Stimulated activated CD8-positive, alpha-beta memory T cell treated with anti-CD3 and anti-CD28 coated beads, Interleukin-4, amount 100 ng/mL, for 48 hours (primary cell): ENCODE data around the gene PECR.
A peak's percentile ranks its signal among the peaks of the same experiment; 100 is the strongest.
"Not testable (repeated sequence)": the region's sequence is repeated elsewhere in the genome, so short reads cannot be mapped to it uniquely, and the experiment has no call there.

Experiments used
- DNase-seq: peaks from one replicate; pipeline ENCODE4 v3.0.0-alpha.2; 2020

The PECR gene

DNA sequence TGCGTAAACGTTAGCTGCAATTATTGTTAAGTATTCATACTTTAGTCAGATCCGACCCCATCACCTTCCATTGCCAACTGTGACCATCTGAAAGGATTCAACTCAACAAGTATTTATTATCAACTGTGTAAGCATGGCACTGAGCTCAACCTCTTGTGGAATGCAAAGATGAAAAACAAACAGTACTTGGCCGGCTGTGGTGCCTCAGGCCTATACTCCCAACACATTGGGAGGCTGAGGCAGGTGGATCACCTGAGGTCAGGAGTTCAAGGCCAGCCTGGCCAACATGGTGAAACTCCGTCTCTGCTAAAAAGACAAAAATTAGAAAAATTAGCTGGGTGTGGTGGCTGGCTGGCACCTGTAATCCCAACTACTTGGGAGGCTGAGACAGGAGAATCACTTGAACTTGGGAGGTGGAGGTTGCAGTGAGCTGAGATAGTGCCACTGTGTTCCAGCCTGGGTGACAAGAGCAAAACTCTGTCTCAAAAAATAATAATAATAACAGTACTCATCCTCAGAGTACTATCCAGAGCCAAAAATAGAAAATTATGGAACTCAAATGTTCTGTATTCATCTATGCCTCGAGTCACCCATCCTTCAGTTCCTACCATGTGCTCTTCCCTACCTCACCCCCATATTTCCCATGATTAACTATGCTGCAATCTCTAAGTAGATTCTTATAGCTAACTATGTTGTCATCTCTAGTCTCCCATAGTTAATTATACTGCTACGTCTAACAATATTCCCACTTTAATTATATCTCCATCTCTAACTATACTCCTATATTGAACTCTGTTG lies 59.6 kb downstream of the PECR start:
- no peak for DNase-seq

- no peak for DNase-seq
Observed at GRCh38 chr2:216018709-216019108, 62.9 kb downstream of the PECR start.

- peak; percentile 47 for DNase-seq
Observed at GRCh38 chr2:216017365-216017764, 64.2 kb downstream of the PECR start.

DNA sequence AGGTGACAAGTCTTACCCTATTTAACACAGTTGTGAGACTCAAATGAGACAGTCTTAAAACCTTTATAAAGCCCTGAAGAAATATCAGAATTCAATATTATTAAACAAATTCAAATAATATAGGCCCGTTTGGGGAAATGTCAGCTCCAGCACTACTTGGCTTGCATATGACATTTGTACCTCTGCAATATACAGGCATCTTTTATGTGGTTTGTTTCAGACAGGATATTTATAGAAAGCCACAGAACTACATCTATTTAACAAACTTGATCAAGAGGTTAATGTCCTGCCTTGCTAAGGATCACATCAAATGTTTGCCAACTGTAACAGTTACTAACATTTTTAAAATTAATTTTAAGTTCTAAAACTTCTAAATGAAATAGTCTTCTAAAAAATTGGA lies 65.0 kb downstream of the PECR start:
- DNase-seq = no peak

DNA sequence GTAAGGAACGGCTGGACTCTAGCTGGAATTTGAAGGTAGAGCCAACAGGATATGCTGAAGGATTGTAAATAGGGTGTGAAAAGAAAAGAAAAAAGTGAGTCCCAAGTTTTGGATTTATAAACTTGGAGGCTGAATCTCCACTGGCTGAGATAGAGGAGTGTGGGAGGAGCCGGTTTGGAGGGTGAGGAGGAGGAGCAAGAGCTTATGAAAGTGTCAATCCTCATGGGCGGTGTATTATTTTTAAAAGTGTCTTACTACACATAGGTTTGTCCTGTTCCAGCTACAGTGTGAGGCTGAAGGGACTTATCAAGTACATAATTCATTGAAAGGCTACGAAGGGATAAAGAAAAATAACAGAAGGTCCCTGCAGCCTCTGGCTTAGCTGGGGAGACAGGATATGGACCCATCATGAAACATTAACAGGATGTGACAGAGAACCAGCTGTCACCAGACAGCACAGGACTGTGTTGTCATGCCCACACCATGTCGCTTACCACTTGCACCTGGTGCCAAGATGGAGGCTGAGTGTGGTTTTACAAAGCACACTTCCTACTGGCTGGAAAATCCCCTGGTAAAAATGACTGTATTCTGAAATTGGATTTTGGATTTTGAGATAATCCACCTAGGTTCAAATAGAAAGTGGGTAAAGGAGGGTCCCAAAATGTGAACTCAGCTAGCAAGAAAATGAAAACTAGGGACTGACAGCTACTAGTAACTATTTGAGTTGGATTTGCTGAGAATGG lies 65.7 kb downstream of the PECR start:
- peak; percentile 61 for DNase-seq

GRCh38 chr2:216014986-216015385 lies 66.6 kb downstream of the PECR start:
- no peak for DNase-seq

DNA sequence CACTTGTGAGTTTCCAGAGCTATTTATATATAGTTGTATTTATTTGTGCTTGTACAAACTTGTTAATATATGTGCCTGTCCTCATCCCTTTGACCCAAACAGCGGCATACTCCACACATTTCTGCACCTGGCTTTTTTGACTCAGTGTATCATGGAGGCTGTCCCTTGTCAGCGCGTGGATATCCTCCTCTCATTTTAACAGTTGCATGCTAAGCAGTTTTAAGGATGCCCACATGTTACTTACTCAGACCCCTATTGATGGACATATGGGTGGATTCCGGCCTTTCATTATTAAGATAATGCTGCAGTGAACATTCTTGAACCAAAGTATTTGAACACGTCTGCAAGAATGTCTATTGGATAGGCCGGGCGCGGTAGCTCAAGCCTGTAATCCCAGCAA lies 67.6 kb downstream of the PECR start:
- no peak for DNase-seq

DNA sequence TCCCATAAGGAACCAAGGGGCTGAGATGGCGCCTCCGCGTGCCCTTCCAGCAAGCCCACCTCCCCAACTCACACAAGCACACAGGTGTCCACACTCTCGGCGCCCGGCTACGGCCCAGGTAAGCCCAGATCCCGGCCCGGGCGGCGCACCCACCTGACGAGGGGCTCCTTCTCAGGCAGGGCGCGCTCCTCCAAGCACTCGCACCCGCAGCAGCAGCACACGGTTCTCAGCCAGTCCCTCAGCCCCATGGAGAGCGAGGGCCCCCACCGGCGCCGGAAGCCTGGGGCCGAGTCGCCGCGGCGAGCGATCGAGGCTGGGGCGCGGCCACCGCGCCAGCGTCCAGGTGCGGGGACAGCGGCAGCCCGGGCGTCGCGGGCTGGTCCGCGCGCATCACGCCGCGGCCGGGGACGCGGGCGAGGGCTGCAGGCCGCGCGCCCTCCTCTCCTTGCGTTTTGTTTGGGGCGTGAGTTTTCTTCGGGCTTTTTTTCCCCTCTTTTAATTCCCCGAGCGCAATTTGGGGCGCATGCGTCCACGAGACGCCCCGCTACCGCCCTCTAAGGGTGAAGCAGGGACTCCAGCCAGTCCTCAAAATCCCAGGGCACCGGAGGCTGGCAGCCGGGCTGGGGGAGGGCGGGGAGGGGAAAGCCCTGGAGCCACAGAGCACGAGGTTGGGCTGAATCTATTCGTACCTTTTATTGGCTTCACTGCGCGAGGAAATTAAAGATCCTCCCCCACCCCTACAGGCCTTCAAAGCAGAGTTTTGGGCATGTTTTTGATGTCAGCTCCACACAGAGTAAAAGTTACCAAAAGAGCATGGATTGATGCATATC lies 68.3 kb downstream of the PECR start, which contains the start of gene MREG:
MREG (minus strand) TSS at position 472 of the 830 bp plus-strand sequence; CDS start at position 248, 224 bp downstream.
- DNase-seq = peak; percentile 91

DNA sequence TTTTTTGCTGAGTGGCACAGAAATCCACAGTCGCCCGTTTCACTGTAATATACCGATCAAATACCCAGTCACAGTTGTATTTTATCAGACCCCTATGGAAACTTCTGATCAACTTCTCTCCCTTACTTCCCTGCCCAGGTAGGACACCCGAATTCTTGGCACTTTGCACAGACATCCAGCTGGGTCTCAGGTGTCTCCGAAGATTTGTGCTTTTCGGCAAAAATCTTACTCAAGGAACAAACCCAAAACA lies 68.9 kb downstream of the PECR start:
- DNase-seq = no peak

GRCh38 chr2:216012133-216012829 lies 69.3 kb downstream of the PECR start:
- DNase-seq = no peak

DNA sequence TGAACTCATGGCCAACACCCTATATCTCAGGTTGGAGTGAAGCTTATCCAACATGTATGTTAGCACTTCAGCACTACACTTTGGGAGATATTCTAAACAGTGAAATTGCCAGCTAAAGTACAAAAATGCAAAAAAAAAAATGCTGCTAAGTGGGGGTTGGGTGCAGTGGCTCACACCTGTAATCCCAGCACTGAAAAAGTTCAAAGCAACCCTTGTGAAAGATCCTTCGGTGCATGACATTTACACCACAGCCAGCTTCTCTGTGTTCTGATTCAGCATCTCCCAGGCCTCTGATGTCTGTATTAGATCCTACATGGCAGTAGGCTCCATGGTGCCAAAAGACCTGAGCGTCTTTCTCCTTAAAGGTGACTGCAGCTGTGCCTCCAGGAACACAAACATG lies 72.4 kb downstream of the PECR start:
- DNase-seq = not testable (repeated sequence)

DNA sequence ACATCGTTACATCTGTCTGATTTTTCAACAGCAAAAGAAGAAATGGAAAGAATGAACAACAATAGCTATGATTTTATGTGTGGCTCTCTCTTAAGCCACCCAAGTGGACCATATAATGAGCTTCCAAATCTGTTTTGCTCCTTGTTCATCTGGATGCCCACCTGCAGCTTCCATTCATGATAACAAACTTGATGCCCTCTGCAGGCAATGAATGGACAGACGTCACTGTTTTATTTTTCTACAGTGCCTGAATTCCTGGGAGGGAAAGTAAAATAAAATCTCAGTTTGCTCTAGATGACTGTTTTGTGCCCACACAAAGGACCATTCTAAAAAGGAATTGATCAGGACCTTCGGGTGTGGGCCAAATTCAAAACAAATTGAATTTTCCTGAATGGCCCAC lies 73.2 kb downstream of the PECR start:
- DNase-seq = no peak

GRCh38 chr2:216006164-216006663 lies 75.4 kb downstream of the PECR start:
- DNase-seq = peak; percentile 72

DNA sequence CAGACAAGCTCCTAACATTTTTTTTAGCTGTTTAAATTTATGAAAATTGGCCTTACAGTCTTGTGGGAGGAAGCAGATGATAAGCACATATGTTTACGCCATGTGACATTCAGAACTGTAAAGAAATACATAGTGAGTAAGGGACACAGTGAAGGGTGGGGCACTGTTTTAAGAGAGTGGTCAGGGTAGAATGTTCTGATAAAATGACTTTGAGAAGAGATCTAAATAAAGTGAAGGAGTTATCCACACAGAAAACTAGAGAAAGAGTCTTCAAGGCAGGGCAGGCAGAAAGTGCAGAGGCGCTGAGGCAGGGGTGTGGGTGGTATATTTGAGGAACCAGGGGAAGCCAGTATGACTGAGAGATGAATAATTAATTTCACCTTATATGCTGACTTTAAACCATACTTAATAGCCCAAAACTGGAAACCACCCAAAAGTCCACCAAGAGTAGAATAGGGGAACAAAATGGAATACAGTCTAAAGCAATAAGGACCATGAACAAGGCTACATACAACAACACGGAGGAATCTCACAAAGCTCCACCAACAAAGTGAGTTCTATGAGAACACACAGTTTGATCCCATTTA lies 76.8 kb downstream of the PECR start:
- no peak for DNase-seq

GRCh38 chr2:216003876-216004696 lies 77.5 kb downstream of the PECR start:
- no peak for DNase-seq

DNA sequence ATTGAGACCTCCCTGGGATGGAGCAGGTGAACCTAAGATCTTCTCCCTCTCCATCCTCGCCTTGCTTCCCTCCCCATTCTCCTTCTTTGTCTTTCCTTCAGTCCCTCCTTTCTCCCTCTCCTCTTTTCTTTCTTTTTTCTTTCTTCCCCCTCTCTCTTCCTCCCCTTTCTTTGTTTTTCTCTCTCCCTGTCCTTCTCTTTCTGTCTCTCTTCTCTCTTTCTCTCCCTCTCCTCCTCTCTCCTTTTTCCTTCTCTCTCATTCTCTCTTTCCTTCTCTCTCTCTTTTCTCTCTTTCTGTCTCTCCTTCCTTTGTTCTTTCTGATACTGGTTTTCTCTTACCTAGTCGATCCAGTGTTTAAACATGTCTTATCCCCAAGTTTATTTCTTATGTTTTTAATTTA lies 78.9 kb downstream of the PECR start:
- DNase-seq = no peak

- no peak for DNase-seq
Observed at GRCh38 chr2:216002101-216002678, 79.4 kb downstream of the PECR start.

GRCh38 chr2:216001216-216002100 lies 80.2 kb downstream of the PECR start:
- DNase-seq = no peak

- no peak for DNase-seq
Observed at GRCh38 chr2:215998636-215999035, 83.0 kb downstream of the PECR start.

DNA sequence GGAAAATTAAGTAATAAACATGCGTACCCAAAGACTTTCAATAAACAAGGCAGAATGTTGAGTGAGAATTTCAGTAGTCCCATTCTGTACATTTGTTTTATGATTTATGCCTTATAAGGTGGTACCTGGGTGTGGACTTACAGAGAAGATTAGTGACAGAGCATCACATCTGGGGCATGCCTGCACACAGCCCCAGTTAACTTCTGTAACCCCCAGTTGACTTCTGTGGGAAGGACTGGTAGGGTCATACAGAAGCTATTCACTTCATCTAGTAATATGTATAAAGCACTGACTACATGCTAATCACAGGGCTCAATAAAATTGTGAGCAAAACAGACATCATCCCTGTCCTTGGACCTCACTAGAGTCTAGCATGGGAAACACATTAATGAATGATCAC lies 84.4 kb downstream of the PECR start:
- DNase-seq = no peak
